H9 (cell line): ENCODE measurements around the gene BIRC3. TPM values are rescaled to one million over a fixed set of nuclear protein-coding genes. Genes with fewer than 3 reads are reported as not detected.

Experiments used
- DNase-seq: peaks from one replicate; pipeline ENCODE4 v3.0.0-alpha.2; 2017
- H2AFZ ChIP-seq: one replicate; pipeline ENCODE4 v1.6.1; 2013; ENCODE audit warnings: mild to moderate bottlenecking, low read length, control low read depth, moderate library complexity
- H2AK5ac ChIP-seq: 2 replicates; pipeline ENCODE4 v1.6.1; 2013; ENCODE audit warnings: low read length, control low read depth, mixed read lengths; ENCODE audit not compliant: insufficient read length
- H2BK120ac ChIP-seq: one replicate; pipeline ENCODE4 v1.6.1; 2013; ENCODE audit warnings: low read depth, mild to moderate bottlenecking, low read length, control low read depth, inconsistent platforms; ENCODE audit not compliant: poor library complexity, severe bottlenecking
- H2BK12ac ChIP-seq: 2 replicates; pipeline ENCODE4 v1.6.1; 2013; ENCODE audit warnings: low read length, control low read depth, mixed read lengths, low read depth; ENCODE audit not compliant: insufficient read length
- H2BK15ac ChIP-seq: 2 replicates; pipeline ENCODE4 v1.6.1; 2013; ENCODE audit warnings: low read depth, low read length, control low read depth
- H2BK20ac ChIP-seq: one replicate; pipeline ENCODE4 v1.6.1; 2013; ENCODE audit warnings: low read depth, mild to moderate bottlenecking, low read length, control low read depth, inconsistent platforms; ENCODE audit not compliant: poor library complexity, severe bottlenecking
- H2BK5ac ChIP-seq: 2 replicates; pipeline ENCODE4 v1.6.1; 2013; ENCODE audit warnings: low read length, control low read depth, mixed read lengths; ENCODE audit not compliant: insufficient read length
- H3K14ac ChIP-seq: 2 replicates; pipeline ENCODE4 v1.6.1; 2013; ENCODE audit warnings: low read length, control low read depth; ENCODE audit not compliant: insufficient read depth
- H3K18ac ChIP-seq: 2 replicates; pipeline ENCODE4 v1.6.1; 2013; ENCODE audit warnings: low read depth, mild to moderate bottlenecking, mixed read lengths, low read length, control low read depth; ENCODE audit not compliant: insufficient read length
- H3K23ac ChIP-seq: 2 replicates; pipeline ENCODE4 v1.6.1; 2013; ENCODE audit warnings: low read length, control low read depth, mixed read lengths, low read depth; ENCODE audit not compliant: insufficient read length
- H3K23me2 ChIP-seq: 2 replicates; pipeline ENCODE4 v1.6.1; 2013; ENCODE audit warnings: low read depth, mild to moderate bottlenecking, mixed read lengths, low read length, control low read depth; ENCODE audit not compliant: insufficient read length, poor library complexity, severe bottlenecking
- H3K27ac ChIP-seq: 2 replicates; pipeline ENCODE4 v1.5.1; 2013; ENCODE audit warnings: low read length, control low read depth, mixed read lengths, low read depth; ENCODE audit not compliant: insufficient read length
- H3K27me3 ChIP-seq: 2 replicates; pipeline ENCODE4 v1.6.1; 2013; ENCODE audit warnings: low read length, control low read depth, inconsistent platforms; ENCODE audit not compliant: insufficient read depth
- H3K4ac ChIP-seq: 2 replicates; pipeline ENCODE4 v1.6.1; 2013; ENCODE audit warnings: low read depth, mild to moderate bottlenecking, control low read depth, inconsistent platforms, low read length, moderate library complexity
- H3K4me1 ChIP-seq: 2 replicates; pipeline ENCODE4 v1.6.1; 2013; ENCODE audit warnings: low read length, control low read depth, inconsistent platforms; ENCODE audit not compliant: insufficient read depth
- H3K4me2 ChIP-seq: 2 replicates; pipeline ENCODE4 v1.6.1; 2013; ENCODE audit warnings: low read length, control low read depth, mixed read lengths; ENCODE audit not compliant: insufficient read length, insufficient read depth
- H3K56ac ChIP-seq: 2 replicates; pipeline ENCODE4 v1.6.1; 2013; ENCODE audit warnings: low read depth, mild to moderate bottlenecking, mixed read lengths, low read length, control low read depth; ENCODE audit not compliant: insufficient read length
- H3K79me1 ChIP-seq: 2 replicates; pipeline ENCODE4 v1.6.1; 2013; ENCODE audit warnings: low read depth, mild to moderate bottlenecking, moderate library complexity, low read length, control low read depth, inconsistent platforms; ENCODE audit not compliant: insufficient read depth, poor library complexity, severe bottlenecking
- H3K79me2 ChIP-seq: 2 replicates; pipeline ENCODE4 v1.6.1; 2013; ENCODE audit warnings: low read length, control low read depth, inconsistent platforms; ENCODE audit not compliant: insufficient read depth
- H3K9ac ChIP-seq: 2 replicates; pipeline ENCODE4 v1.6.1; 2013; ENCODE audit warnings: low read length, control low read depth, mixed read lengths; ENCODE audit not compliant: insufficient read length; ENCODE audit errors: extremely low read depth
- H3K9me3 ChIP-seq: one replicate; pipeline ENCODE4 v1.6.1; 2013; ENCODE audit warnings: low read depth, low read length, inconsistent platforms; ENCODE audit not compliant: control insufficient read depth
- H3T11ph ChIP-seq: one replicate; pipeline ENCODE4 v1.6.1; 2013; ENCODE audit warnings: mild to moderate bottlenecking, low read length, control low read depth, inconsistent platforms
- H4K20me1 ChIP-seq: one replicate; pipeline ENCODE4 v1.6.1; 2013; ENCODE audit not compliant: control insufficient read depth, insufficient read length, insufficient read depth
- H4K5ac ChIP-seq: 2 replicates; pipeline ENCODE4 v1.6.1; 2013; ENCODE audit warnings: low read depth, mild to moderate bottlenecking, mixed read lengths, low read length, control low read depth; ENCODE audit not compliant: insufficient read length
- H4K8ac ChIP-seq: replicated peaks from 2 replicates; pipeline ENCODE4 v1.6.1; 2013; ENCODE audit warnings: low read length, control low read depth, mixed read lengths, low read depth; ENCODE audit not compliant: insufficient read length
- H4K91ac ChIP-seq: 2 replicates; pipeline ENCODE4 v1.6.1; 2013; ENCODE audit warnings: low read depth, mild to moderate bottlenecking, moderate library complexity, mixed read lengths, low read length, control low read depth; ENCODE audit not compliant: insufficient read length
- H3K27ac Mint-ChIP-seq, 3 experiments: 2 replicates in 2 of 3; 3 replicates in 1 of 3; pipeline ENCODE4 v1.8.0; 2020 to 2021; ENCODE audit warnings: mixed read lengths in 3 of 3, mild to moderate bottlenecking in 1 of 3, moderate library complexity in 1 of 3
- H3K27me3 Mint-ChIP-seq: 2 replicates; pipeline ENCODE4 v1.8.0; 2021; ENCODE audit warnings: low read depth, mild to moderate bottlenecking, moderate library complexity, mixed read lengths
- H3K36me3 Mint-ChIP-seq, 3 experiments: 2 replicates in 2 of 3; 3 replicates in 1 of 3; pipeline ENCODE4 v1.8.0; 2020 to 2021; ENCODE audit warnings: low read depth in 3 of 3, mixed read lengths in 3 of 3; ENCODE audit not compliant: insufficient read depth in 1 of 3
- H3K4me1 Mint-ChIP-seq, 2 experiments: 2 replicates each; pipeline ENCODE4 v1.8.0; 2020; ENCODE audit warnings: mixed read lengths in 2 of 2
- H3K4me3 Mint-ChIP-seq, 2 experiments: 2 replicates in 1 of 2; 3 replicates in 1 of 2; pipeline ENCODE4 v1.8.0; 2020 to 2021; ENCODE audit warnings: mild to moderate bottlenecking in 2 of 2, mixed read lengths in 2 of 2, moderate library complexity in 1 of 2
- H3K9me3 Mint-ChIP-seq, 2 experiments: 2 replicates in 1 of 2; 3 replicates in 1 of 2; pipeline ENCODE4 v1.8.0; 2020; ENCODE audit warnings: mild to moderate bottlenecking in 2 of 2, mixed read lengths in 2 of 2, moderate library complexity in 1 of 2
- CTCF ChIP-seq: fragments of 200-600 bp; sonication (generic); conservative IDR thresholded peaks from 3 replicates; pipeline ENCODE4 v1.8.0; 2021; ENCODE audit warnings: antibody characterized with exemption, mild to moderate bottlenecking
- WGBS: extraction: QIAGEN DNeasy Blood & Tissue Kit; methylation state at CpG from one replicate; pipeline ENCODE4 v1.1.7; 2013; ENCODE audit warnings: missing lambda C conversion rate, low lambda C conversion rate, mixed read lengths; ENCODE audit not compliant: insufficient read length; ENCODE audit errors: extremely low coverage; 5-methylcytosine and 5-hydroxymethylcytosine counted together
- total RNA-seq: library from RNA; stranded (reverse); gene quantifications from 2 replicates; pipeline ENCODE4 v1.2.1, GENCODE V29; 2021

The BIRC3 gene
- total RNA-seq, 1 experiment from 2014 or later: 0.04 TPM

- no peak overlapping the region for H3T11ph ChIP-seq
- no peak overlapping the region for H4K8ac ChIP-seq
- H3K4me1 ChIP-seq: no peaks in the 10 kb centered on the region
- H2BK15ac ChIP-seq: no peak overlapping the region
- Mint-ChIP-seq H3K4me1 (peaks cover 2 to 4% of the 10 kb centered on the region in 2 experiments; a peak in 2 of 4 replicates), H3K4me3 (no peak overlapping the region), H3K27ac (no peak overlapping the region), H3K9me3 (peaks cover 20 to 30% of the 10 kb centered on the region in 2 experiments), H3K36me3 (peaks cover 9 to 17% (median 10%) of the 10 kb centered on the region in 3 experiments), H3K27me3 (peaks cover 5% of the 10 kb centered on the region)
- H3K4ac ChIP-seq: no peak overlapping the region
- no peak overlapping the region for H2BK5ac ChIP-seq
- H3K79me1 ChIP-seq: no peaks in the 10 kb centered on the region
- no peak overlapping the region for H3K23ac ChIP-seq
- no peak overlapping the region for H2AK5ac ChIP-seq
- no CpG with 5 or more reads among the region's 4 CpGs for WGBS
- H3K79me2 ChIP-seq: no peaks in the 10 kb centered on the region
- H2BK20ac ChIP-seq: no peak overlapping the region
- no peak overlapping the region for H3K56ac ChIP-seq
- peaks cover 11% of the 10 kb centered on the region for H3K9me3 ChIP-seq
- H2BK120ac ChIP-seq: no peak overlapping the region
- no peak overlapping the region for H4K91ac ChIP-seq
- H3K27ac ChIP-seq: no peak overlapping the region
- H3K4me2 ChIP-seq: no peak overlapping the region
- H4K5ac ChIP-seq: no peak overlapping the region
- no peak overlapping the region for H3K18ac ChIP-seq
- no peaks in the 10 kb centered on the region for H3K23me2 ChIP-seq
- no peak overlapping the region for H2AFZ ChIP-seq
- no peak for TF ChIP-seq CTCF
- no peak overlapping the region for H2BK12ac ChIP-seq
- no peak for DNase-seq
- no peak overlapping the region for H3K9ac ChIP-seq
- H3K27me3 ChIP-seq: no peaks in the 10 kb centered on the region
- no peaks in the 10 kb centered on the region for H4K20me1 ChIP-seq
- H3K14ac ChIP-seq: no peak overlapping the region
Measured at GRCh38 chr11:102304686-102305085, 12.6 kb upstream of the BIRC3 start.
